ENCODE results near the gene ZXDC.

DNA sequence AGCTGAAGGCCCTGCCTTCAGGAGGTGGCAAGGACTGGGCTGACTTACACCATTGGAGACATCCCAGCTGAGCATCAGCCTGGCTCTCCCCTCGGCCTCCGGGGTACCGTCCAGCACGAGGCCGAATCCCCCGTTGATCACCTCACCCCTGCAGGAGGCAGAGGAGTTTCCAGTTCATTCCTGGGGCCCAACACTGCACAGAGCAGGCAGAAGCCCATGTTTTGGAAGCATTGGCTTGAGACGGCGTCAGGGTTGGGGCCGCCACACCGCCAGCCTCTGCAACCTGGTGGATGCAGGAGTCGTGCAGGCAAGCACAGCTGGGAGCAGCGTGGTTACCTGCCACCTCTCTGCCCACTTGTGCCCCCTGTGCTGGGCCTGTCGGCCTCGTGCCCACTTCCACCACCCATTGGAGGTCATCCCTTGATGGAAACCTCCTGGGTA, 7.7 kb upstream of the ZXDC start:
- TF ChIP-seq POLR2A (IDR thresholded peaks at IDR 0.05): no peak
- TF ChIP-seq, protein P1, sequence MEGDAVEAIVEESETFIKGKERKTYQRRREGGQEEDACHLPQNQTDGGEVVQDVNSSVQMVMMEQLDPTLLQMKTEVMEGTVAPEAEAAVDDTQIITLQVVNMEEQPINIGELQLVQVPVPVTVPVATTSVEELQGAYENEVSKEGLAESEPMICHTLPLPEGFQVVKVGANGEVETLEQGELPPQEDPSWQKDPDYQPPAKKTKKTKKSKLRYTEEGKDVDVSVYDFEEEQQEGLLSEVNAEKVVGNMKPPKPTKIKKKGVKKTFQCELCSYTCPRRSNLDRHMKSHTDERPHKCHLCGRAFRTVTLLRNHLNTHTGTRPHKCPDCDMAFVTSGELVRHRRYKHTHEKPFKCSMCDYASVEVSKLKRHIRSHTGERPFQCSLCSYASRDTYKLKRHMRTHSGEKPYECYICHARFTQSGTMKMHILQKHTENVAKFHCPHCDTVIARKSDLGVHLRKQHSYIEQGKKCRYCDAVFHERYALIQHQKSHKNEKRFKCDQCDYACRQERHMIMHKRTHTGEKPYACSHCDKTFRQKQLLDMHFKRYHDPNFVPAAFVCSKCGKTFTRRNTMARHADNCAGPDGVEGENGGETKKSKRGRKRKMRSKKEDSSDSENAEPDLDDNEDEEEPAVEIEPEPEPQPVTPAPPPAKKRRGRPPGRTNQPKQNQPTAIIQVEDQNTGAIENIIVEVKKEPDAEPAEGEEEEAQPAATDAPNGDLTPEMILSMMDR (IDR thresholded peaks at IDR 0.05): no peak

All from lower leg skin (tissue), 3 donors.